ENCODE results near the gene ZKSCAN1.

ZKSCAN1 gene

GRCh38 chr7:100038326-100038725, 22.9 kb downstream of the ZKSCAN1 start:
- TF ChIP-seq EGR1 (IDR thresholded peaks at IDR 0.05) = no peak
- TF ChIP-seq TAF1 (IDR thresholded peaks at IDR 0.05; ENCODE audit: low read depth) = no peak
- TF ChIP-seq NFIC (IDR thresholded peaks at IDR 0.05) = no peak
- TF ChIP-seq, protein P1, sequence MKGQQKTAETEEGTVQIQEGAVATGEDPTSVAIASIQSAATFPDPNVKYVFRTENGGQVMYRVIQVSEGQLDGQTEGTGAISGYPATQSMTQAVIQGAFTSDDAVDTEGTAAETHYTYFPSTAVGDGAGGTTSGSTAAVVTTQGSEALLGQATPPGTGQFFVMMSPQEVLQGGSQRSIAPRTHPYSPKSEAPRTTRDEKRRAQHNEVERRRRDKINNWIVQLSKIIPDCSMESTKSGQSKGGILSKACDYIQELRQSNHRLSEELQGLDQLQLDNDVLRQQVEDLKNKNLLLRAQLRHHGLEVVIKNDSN (IDR thresholded peaks at IDR 0.05) = no peak
- no peak for TF ChIP-seq TEAD4 (IDR thresholded peaks at IDR 0.05)
- TF ChIP-seq FOXM1 (IDR thresholded peaks at IDR 0.05; ENCODE audit: borderline replicate concordance, low read depth) = no peak
- TF ChIP-seq, protein P2, sequence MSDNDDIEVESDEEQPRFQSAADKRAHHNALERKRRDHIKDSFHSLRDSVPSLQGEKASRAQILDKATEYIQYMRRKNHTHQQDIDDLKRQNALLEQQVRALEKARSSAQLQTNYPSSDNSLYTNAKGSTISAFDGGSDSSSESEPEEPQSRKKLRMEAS (IDR thresholded peaks at IDR 0.05) = no peak
- TF ChIP-seq ZBTB7A (IDR thresholded peaks at IDR 0.05; ENCODE audit: low read depth) = no peak
- no peak for TF ChIP-seq EP300 (IDR thresholded peaks at IDR 0.05; ENCODE audit: borderline replicate concordance)
- TF ChIP-seq CEBPB (IDR thresholded peaks at IDR 0.05) = no peak
- no peak for TF ChIP-seq TCF12 (IDR thresholded peaks at IDR 0.05; ENCODE audit: low read depth)

GRCh38 chr7:100040575-100040974, 25.2 kb downstream of the ZKSCAN1 start:
- TF ChIP-seq FOXM1 (IDR thresholded peaks at IDR 0.05; ENCODE audit: borderline replicate concordance, low read depth) (no peak), RAD21 (IDR thresholded peaks at IDR 0.05; ENCODE audit: low read depth) (no peak), EP300 (IDR thresholded peaks at IDR 0.05; ENCODE audit: borderline replicate concordance) (no peak), EGR1 (IDR thresholded peaks at IDR 0.05) (no peak), YY1 (IDR thresholded peaks at IDR 0.05; ENCODE audit: low read depth) (no peak), TEAD4 (IDR thresholded peaks at IDR 0.05) (no peak), TCF12 (IDR thresholded peaks at IDR 0.05; ENCODE audit: low read depth) (no peak)
- TF ChIP-seq, protein P1 (IDR thresholded peaks at IDR 0.05) = no peak
- TF ChIP-seq, protein P2 (IDR thresholded peaks at IDR 0.05) = no peak

GRCh38 chr7:100044718-100045117, 29.3 kb downstream of the ZKSCAN1 start:
- no peak for TF ChIP-seq FOXM1 (IDR thresholded peaks at IDR 0.05; ENCODE audit: borderline replicate concordance, low read depth)

DNA sequence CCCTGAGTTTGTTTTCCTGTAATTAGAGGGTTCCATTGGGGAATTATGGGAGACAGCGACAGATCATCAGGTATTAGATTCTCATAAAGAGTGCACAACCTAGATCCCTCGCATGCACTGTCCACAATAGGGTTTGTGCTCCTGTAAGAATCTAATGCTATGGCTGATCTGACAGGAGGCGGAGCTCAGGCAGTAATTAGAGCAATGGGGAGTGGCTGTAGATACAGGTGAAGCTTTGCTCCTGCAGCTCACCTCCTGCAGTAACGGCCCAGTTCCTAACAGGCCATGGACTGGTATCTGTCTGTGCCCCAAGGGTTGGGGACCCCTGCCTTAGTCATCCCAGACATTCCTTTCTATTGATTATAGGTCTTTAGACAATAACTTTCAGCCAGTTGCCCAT, 33.3 kb downstream of the ZKSCAN1 start:
- TF ChIP-seq FOXM1 (IDR thresholded peaks at IDR 0.05; ENCODE audit: borderline replicate concordance, low read depth) = no peak
- no peak for TF ChIP-seq RAD21 (IDR thresholded peaks at IDR 0.05; ENCODE audit: low read depth)
- TF ChIP-seq TCF12 (IDR thresholded peaks at IDR 0.05; ENCODE audit: low read depth) = no peak
- no peak for TF ChIP-seq EP300 (IDR thresholded peaks at IDR 0.05; ENCODE audit: borderline replicate concordance)

DNA sequence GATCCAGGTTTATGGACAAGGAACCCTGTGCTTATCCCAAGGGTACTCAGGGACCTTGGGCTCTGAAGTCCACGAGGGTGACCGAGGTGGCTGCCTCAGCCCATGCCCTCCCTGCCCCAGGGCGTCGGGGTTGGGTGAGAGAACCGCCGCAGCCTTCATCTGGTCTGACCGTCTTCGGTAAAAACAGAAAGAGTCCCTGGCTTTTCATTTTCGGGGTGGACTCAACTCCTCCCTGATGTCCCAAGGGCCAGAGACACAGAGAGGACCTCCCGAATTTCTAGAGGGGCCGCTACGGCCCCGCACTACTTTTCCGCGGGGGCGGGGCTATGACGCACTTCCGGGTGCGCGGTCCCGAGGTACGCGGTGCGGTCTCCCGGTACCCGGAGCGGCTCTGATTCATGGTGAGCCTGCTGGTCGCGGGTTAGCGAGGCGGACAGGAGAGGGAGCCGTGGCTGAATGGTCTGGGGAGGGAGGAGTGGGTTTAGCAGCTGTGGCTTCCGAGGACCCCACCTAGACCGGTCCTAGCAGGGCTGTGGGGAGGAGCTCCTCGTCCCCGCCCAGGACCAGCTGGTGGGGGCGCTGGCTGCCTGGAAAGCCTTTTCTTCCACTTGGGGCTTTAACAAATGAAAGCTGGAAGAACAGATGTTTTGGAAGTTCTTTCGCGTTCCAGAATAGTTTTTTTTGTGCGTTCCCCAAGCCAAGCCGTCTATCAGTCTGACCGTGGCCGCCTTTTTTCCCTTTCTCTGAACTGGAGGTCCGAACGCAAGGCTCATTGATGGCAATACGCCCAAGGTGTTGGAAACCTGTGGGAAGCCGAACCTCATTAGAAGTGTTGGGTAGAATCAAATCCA, 34.3 kb downstream of the ZKSCAN1 start, which contains the start of gene ZSCAN21:
TSS of gene ZSCAN21 (plus strand) at position 334 of the 851 bp plus-strand sequence. CDS start 7,233 bp downstream, outside the sequence.
- TF ChIP-seq, protein P1 (IDR thresholded peaks at IDR 0.05) = no peak; the same call in 1 of the 2 replicates
- no peak for TF ChIP-seq EP300 (IDR thresholded peaks at IDR 0.05; ENCODE audit: borderline replicate concordance)
- no peak for TF ChIP-seq TCF12 (IDR thresholded peaks at IDR 0.05; ENCODE audit: low read depth)
- no peak for TF ChIP-seq REST (IDR thresholded peaks at IDR 0.05; ENCODE audit: low read depth)
- no peak for TF ChIP-seq ZBTB7A (IDR thresholded peaks at IDR 0.05; ENCODE audit: low read depth)
- TF ChIP-seq CEBPB (IDR thresholded peaks at IDR 0.05) = no peak
- TF ChIP-seq TAF1 (IDR thresholded peaks at IDR 0.05; ENCODE audit: low read depth) = peak; percentile 88
- TF ChIP-seq TEAD4 (IDR thresholded peaks at IDR 0.05) = 0 out of 2 replicates have a peak, but pooled peaks have one; percentile 3
- TF ChIP-seq EGR1 (IDR thresholded peaks at IDR 0.05) = peak; percentile 27; the same call in 1 of the 2 replicates
- no peak for TF ChIP-seq FOXM1 (IDR thresholded peaks at IDR 0.05; ENCODE audit: borderline replicate concordance, low read depth)
- no peak for TF ChIP-seq RAD21 (IDR thresholded peaks at IDR 0.05; ENCODE audit: low read depth)
- TF ChIP-seq NFIC (IDR thresholded peaks at IDR 0.05) = no peak
- no peak for TF ChIP-seq YY1 (IDR thresholded peaks at IDR 0.05; ENCODE audit: low read depth)
- TF ChIP-seq, protein P2 (IDR thresholded peaks at IDR 0.05) = no peak; the same call in 1 of the 2 replicates
- peak; percentile 86 for TF ChIP-seq CREB1 (IDR thresholded peaks at IDR 0.05; ENCODE audit: low read depth)

- TF ChIP-seq CREB1 (IDR thresholded peaks at IDR 0.05; ENCODE audit: low read depth) (no peak), EGR1 (IDR thresholded peaks at IDR 0.05) (no peak), FOXM1 (IDR thresholded peaks at IDR 0.05; ENCODE audit: borderline replicate concordance, low read depth) (no peak), TCF12 (IDR thresholded peaks at IDR 0.05; ENCODE audit: low read depth) (no peak), TEAD4 (IDR thresholded peaks at IDR 0.05) (no peak), REST (IDR thresholded peaks at IDR 0.05; ENCODE audit: low read depth) (no peak), TAF1 (IDR thresholded peaks at IDR 0.05; ENCODE audit: low read depth) (no peak), NFIC (IDR thresholded peaks at IDR 0.05) (no peak), YY1 (IDR thresholded peaks at IDR 0.05; ENCODE audit: low read depth) (no peak), ZBTB7A (IDR thresholded peaks at IDR 0.05; ENCODE audit: low read depth) (no peak), CEBPB (IDR thresholded peaks at IDR 0.05) (no peak), EP300 (IDR thresholded peaks at IDR 0.05; ENCODE audit: borderline replicate concordance) (no peak), RAD21 (IDR thresholded peaks at IDR 0.05; ENCODE audit: low read depth) (no peak)
- TF ChIP-seq, protein P1 (IDR thresholded peaks at IDR 0.05) = no peak
- TF ChIP-seq, protein P2 (IDR thresholded peaks at IDR 0.05) = no peak
Measured at GRCh38 chr7:100051611-100052010, 36.2 kb downstream of the ZKSCAN1 start.

All from Ishikawa (cell line).